A549 (cell line): ENCODE measurements around the gene RPL22.

ENCODE experiments used
- CBX8 ChIP-seq: fragments of 200-600 bp; sonication (generic); IDR thresholded peaks from 2 replicates; pipeline ENCODE4 v1.6.1; 2016
- CEBPB ChIP-seq, 2 experiments: fragments of >200 bp in 1 of 2; sonication (Bioruptor Twin) in 1 of 2; formaldehyde crosslinking in 1 of 2; IDR thresholded peaks; 2 replicates each; pipeline ENCODE4 v1.6.1; 2012 to 2016
- CHD2 ChIP-seq: fragments of 150-350 bp; IDR thresholded peaks from 2 replicates; pipeline ENCODE4 v1.6.1; 2014; ENCODE audit warnings: low read length; ENCODE audit not compliant: partially characterized antibody
- CTCF ChIP-seq: fragments of >200 bp; sonication (Bioruptor Twin); formaldehyde crosslinking; IDR thresholded peaks from 3 replicates; pipeline ENCODE4 v1.5.1; 2016
- FOSL2 ChIP-seq, 2 experiments: fragments of 450-650 bp in 1 of 2; fragments of >200 bp in 1 of 2; sonication (Bioruptor Twin) in 1 of 2; formaldehyde crosslinking; IDR thresholded peaks; 2 replicates each; pipeline versions ENCODE4 v1.5.0 to v1.6.1; 2016 to 2020; ENCODE audit warnings: mild to moderate bottlenecking in 1 of 2, moderate library complexity in 1 of 2
- NFE2L2 ChIP-seq: fragments of 150-350 bp; conservative IDR thresholded peaks from 2 replicates; pipeline ENCODE4 v1.6.1; 2014; ENCODE audit warnings: low read length
- RAD21 ChIP-seq, 2 experiments: fragments of >200 bp in 1 of 2; sonication (Bioruptor Twin) in 1 of 2; formaldehyde crosslinking in 1 of 2; IDR thresholded peaks in 1 of 2; conservative IDR thresholded peaks in 1 of 2; 2 replicates in 1 of 2; 3 replicates in 1 of 2; pipeline ENCODE4 v1.6.1; 2012 to 2018; ENCODE audit warnings: inconsistent platforms in 1 of 2

DNA sequence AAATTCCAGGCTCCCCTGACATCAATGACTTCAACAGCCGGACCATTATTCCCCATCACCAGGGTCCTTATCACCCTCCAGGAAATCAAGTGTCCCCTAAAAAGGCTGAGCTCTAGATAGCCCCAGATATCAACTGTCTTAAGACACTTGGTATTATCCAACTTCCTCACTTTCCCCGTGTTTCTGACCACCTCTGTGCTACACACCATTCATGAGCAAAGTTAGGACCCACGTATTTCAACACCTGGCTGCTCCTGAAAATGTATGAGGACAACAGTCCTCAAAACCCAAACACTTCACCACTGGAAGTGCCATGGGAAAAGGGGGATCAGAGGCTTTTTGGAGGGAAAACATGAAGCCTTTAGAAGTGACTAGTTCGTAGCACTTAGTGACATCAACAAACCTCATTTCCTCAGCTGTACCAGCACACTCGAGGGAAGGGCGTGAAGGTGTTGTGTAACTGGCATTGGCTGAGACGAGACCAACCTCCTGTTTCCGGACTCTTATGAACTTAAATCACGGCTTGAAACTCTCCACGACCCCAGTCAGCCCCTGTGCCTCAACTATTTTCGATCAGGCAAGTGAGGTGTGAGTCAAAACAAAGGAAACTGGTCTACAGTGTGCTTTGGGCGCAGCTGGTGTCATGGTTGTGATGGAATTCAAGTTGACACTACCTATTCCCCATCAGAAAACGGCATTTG, 15.2 kb downstream of the RPL22 start:
- TF ChIP-seq CTCF (no peak), CEBPB (IDR thresholded peaks at IDR 0.05) (no peak), CBX8 (no peak), NFE2L2 (no peak), FOSL2 (IDR thresholded peaks at IDR 0.05) (no peak), FOSL2 (CRISPR knock-in tag; IDR thresholded peaks at IDR 0.05) (no peak), CHD2 (no peak), RAD21 (conservative IDR thresholded peaks at IDR 0.05 in 1 of 2, IDR thresholded peaks at IDR 0.05 in 1 of 2) (no peak)
